ENCODE data around the gene DDHD1. TPM values are rescaled to one million over a fixed set of nuclear protein-coding genes. Genes with fewer than 3 reads are reported as not detected.

DDHD1 gene
- total RNA-seq, 4 donors from 2014 or later, result 1.4 to 14.3 (median 5.8) TPM

GRCh38 chr14:53152184-53152886 lies 788 bp downstream of the DDHD1 start:
- H3K27me3 ChIP-seq, result no peaks in the 10 kb centered on the region
- H3K27ac ChIP-seq, result peak overlapping the region; percentile 83 to 94 (median 88)
- intact Hi-C loops (cut with DNase I), result no loop called here
- H3K36me3 ChIP-seq, result no peaks in the 10 kb centered on the region
- peak; percentile 10 for DNase-seq
- peaks cover 4 to 33% (median 9%) of the 10 kb centered on the region in 3 donors for H3K4me1 ChIP-seq
- TF ChIP-seq CTCF (IDR thresholded peaks at IDR 0.05), result no peak
- no peak for TF ChIP-seq POLR2A (IDR thresholded peaks at IDR 0.05)
- 0 to 1% methylated on average over 14 to 15 of the region's 73 CpGs for WGBS, 2 donors
- H3K9me3 ChIP-seq, result no peaks in the 10 kb centered on the region
- H3K4me3 ChIP-seq, result peak overlapping the region; percentile 72 to 96 (median 88)

- H3K27me3 ChIP-seq, result no peaks in the 10 kb centered on the region
- peak overlapping the region; percentile 83 to 94 (median 88) for H3K27ac ChIP-seq
- peaks cover 4 to 33% (median 9%) of the 10 kb centered on the region in 3 donors for H3K4me1 ChIP-seq
- no peak for DNase-seq
- no peaks in the 10 kb centered on the region for H3K9me3 ChIP-seq
- TF ChIP-seq CTCF (IDR thresholded peaks at IDR 0.05), result peak in 2 of 6 experiments; percentile 8 to 23
- no peak for TF ChIP-seq POLR2A (IDR thresholded peaks at IDR 0.05)
- WGBS, 2 donors, result 3 to 5% methylated on average over 21 to 22 of the region's 25 CpGs
- peak overlapping the region; percentile 72 to 96 (median 88) for H3K4me3 ChIP-seq
- H3K36me3 ChIP-seq, result no peaks in the 10 kb centered on the region
- intact Hi-C loops (cut with DNase I), result no loop called here
Observed at GRCh38 chr14:53151523-53152183, 1.5 kb downstream of the DDHD1 start.

- no peak overlapping the region for H3K4me3 ChIP-seq
- H3K4me1 ChIP-seq, result peaks cover 4 to 33% (median 9%) of the 10 kb centered on the region in 3 donors
- no peaks in the 10 kb centered on the region for H3K9me3 ChIP-seq
- TF ChIP-seq POLR2A (IDR thresholded peaks at IDR 0.05) (no peak), CTCF (IDR thresholded peaks at IDR 0.05) (no peak)
- H3K27me3 ChIP-seq, result no peaks in the 10 kb centered on the region
- intact Hi-C loops (cut with DNase I), result no loop called here
- 86 to 88% methylated on average over 4 of the region's 4 CpGs for WGBS, 2 donors
- no peak for DNase-seq
- H3K36me3 ChIP-seq, result no peaks in the 10 kb centered on the region
- no peak overlapping the region for H3K27ac ChIP-seq
Observed at GRCh38 chr14:53149668-53150316, 3.3 kb downstream of the DDHD1 start.

- no peak overlapping the region for H3K4me3 ChIP-seq
- peaks cover 4 to 32% (median 9%) of the 10 kb centered on the region in 3 donors for H3K4me1 ChIP-seq
- TF ChIP-seq POLR2A (IDR thresholded peaks at IDR 0.05), result no peak
- TF ChIP-seq CTCF (IDR thresholded peaks at IDR 0.05), result no peak
- H3K36me3 ChIP-seq, result no peaks in the 10 kb centered on the region
- DNase-seq, result no peak
- H3K27me3 ChIP-seq, result no peaks in the 10 kb centered on the region
- no peak overlapping the region for H3K27ac ChIP-seq
- H3K9me3 ChIP-seq, result no peaks in the 10 kb centered on the region
- intact Hi-C loops (cut with DNase I), result no loop called here
Observed at GRCh38 chr14:53148671-53149070, 4.5 kb downstream of the DDHD1 start.

GRCh38 chr14:53147893-53148292 lies 5.2 kb downstream of the DDHD1 start:
- Histone ChIP-seq H3K4me1 (peaks cover 0 to 28% (median 9%) of the 10 kb centered on the region in 3 donors), H3K4me3 (no peak overlapping the region), H3K27me3 (no peaks in the 10 kb centered on the region), H3K27ac (no peak overlapping the region), H3K36me3 (no peaks in the 10 kb centered on the region), H3K9me3 (no peaks in the 10 kb centered on the region)
- TF ChIP-seq CTCF (IDR thresholded peaks at IDR 0.05) (no peak), POLR2A (IDR thresholded peaks at IDR 0.05) (no peak)
- intact Hi-C loops (cut with DNase I), result no loop called here
- no peak for DNase-seq
- WGBS, 2 donors, result 82% methylated on average over 2 of the region's 2 CpGs

All from esophagus squamous epithelium (tissue), 5 donors.